ENCODE results near the gene SRGAP3. TPM values are rescaled to one million over a fixed set of nuclear protein-coding genes. Genes with fewer than 3 reads are reported as not detected.

The SRGAP3 gene
- total RNA-seq, 2 donors from 2014 or later = 5.7 to 6.1 TPM

DNA sequence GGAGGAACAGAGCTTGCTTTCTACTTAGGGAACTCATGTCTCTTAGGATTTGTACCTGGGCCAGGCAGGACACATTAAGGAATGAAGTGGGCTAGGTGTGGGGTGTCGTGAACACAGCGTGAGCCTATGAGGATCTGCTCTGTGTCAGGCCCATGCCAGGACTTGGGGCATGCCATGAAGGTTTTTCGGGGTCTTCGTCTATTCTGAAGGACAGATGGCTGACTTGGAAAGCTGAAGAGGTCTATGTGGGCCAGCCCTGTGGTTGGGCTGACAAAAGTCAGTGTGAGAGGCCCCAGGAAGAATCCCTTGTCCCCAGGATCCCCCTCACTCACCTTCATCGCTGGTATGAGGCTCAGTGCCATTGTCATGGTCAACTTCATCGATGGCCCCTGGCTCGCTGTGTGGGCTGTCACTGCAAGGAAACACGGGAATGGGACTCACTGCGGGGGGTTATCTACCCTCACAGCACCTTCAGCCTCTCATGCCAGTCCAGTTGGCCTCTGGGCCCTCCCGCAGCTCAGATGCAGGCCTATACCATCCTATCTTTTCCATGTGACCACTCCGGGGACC is 239.4 kb downstream of the SRGAP3 start:
- no peaks in the 10 kb centered on the region for H3K36me3 ChIP-seq
- intact Hi-C loops (cut with DNase I) = no loop called here

DNA sequence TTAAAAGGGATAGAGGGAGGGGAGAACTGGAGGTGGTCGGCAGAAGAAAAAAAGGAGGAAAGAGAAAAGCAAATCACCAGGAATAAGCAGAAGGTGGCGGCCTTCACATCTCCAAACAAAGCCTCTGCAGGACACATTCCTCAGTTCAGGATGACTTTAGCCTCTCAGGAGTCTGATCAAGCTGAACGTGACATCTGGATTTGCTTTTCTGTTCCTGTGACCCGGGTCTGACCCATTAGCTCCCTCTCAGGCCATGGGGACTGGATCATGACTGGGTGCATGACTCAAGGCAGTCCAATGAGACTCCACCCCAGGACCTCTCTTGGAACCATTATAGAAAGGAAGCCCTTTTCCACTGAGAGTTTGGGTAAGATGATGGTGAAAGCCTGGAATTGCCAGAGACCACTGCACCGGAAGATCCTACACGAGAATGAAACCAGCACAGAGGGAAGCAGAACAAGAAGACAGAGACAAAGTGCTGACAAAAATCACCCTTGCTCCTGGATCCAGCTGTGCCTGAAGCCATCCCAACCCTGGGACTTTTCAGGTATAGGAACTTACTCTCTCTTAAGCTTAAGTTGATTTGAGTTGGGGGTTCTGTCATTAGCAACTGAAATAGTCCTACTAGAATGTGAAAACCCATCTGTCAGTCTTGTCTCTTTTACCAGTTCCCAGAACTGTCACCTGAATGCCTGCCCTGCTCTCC is 240.7 kb downstream of the SRGAP3 start:
- H3K4me3 ChIP-seq = no peak overlapping the region
- no peaks in the 10 kb centered on the region for H3K9me3 ChIP-seq
- TF ChIP-seq, protein P1, sequence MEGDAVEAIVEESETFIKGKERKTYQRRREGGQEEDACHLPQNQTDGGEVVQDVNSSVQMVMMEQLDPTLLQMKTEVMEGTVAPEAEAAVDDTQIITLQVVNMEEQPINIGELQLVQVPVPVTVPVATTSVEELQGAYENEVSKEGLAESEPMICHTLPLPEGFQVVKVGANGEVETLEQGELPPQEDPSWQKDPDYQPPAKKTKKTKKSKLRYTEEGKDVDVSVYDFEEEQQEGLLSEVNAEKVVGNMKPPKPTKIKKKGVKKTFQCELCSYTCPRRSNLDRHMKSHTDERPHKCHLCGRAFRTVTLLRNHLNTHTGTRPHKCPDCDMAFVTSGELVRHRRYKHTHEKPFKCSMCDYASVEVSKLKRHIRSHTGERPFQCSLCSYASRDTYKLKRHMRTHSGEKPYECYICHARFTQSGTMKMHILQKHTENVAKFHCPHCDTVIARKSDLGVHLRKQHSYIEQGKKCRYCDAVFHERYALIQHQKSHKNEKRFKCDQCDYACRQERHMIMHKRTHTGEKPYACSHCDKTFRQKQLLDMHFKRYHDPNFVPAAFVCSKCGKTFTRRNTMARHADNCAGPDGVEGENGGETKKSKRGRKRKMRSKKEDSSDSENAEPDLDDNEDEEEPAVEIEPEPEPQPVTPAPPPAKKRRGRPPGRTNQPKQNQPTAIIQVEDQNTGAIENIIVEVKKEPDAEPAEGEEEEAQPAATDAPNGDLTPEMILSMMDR (IDR thresholded peaks at IDR 0.05) = no peak
- no peak overlapping the region for H3K27ac ChIP-seq
- H3K27me3 ChIP-seq = no peaks in the 10 kb centered on the region
- H3K9ac ChIP-seq (ENCODE audit: low read depth in 2 of 2, low read length in 2 of 2) = no peak overlapping the region
- intact Hi-C loops (cut with DNase I) = no loop called here
- no peaks in the 10 kb centered on the region for H3K4me1 ChIP-seq
- no peak for DNase-seq
- no peaks in the 10 kb centered on the region for H3K36me3 ChIP-seq

More for the DNA sequence above, 239.4 kb downstream of the SRGAP3 start:
- H3K4me1 ChIP-seq = no peaks in the 10 kb centered on the region
- no peak for DNase-seq
- no peaks in the 10 kb centered on the region for H3K9me3 ChIP-seq
- H3K27ac ChIP-seq = no peak overlapping the region
- H3K9ac ChIP-seq (ENCODE audit: low read depth in 2 of 2, low read length in 2 of 2) = no peak overlapping the region
- TF ChIP-seq, protein P1 (IDR thresholded peaks at IDR 0.05) = no peak
- no peak overlapping the region for H3K4me3 ChIP-seq
- H3K27me3 ChIP-seq = no peaks in the 10 kb centered on the region

- H3K27ac ChIP-seq = no peak overlapping the region
- DNase-seq = no peak
- no peaks in the 10 kb centered on the region for H3K4me1 ChIP-seq
- no peaks in the 10 kb centered on the region for H3K9me3 ChIP-seq
- no peaks in the 10 kb centered on the region for H3K36me3 ChIP-seq
- TF ChIP-seq, protein P1 (IDR thresholded peaks at IDR 0.05) = no peak
- intact Hi-C loops (cut with DNase I) = no loop called here
- H3K27me3 ChIP-seq = no peaks in the 10 kb centered on the region
- H3K9ac ChIP-seq (ENCODE audit: low read depth in 2 of 2, low read length in 2 of 2) = no peak overlapping the region
- no peak overlapping the region for H3K4me3 ChIP-seq
These were observed 241.5 kb downstream of the SRGAP3 start for GRCh38 chr3:9007928-9008327.

DNA sequence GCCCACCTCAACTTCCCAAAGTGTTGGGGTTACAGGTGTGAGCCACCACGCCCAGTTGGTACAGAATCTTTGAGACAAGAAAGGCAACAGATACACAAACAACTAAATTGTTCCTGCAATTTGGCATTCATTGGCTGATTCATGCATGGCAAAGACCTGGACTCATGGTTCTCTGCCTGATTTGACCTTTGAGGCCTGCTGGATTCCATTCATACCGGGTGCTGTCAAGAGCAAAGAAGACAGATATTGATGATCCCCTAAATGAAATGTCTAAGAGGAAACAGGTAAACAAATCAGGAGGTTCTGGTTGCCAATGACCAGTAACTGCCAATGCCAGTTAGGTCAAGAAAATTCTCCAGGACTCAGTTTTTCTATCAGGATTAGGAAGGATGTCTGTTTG is 242.2 kb downstream of the SRGAP3 start:
- Histone ChIP-seq H3K4me1 (no peaks in the 10 kb centered on the region), H3K36me3 (no peaks in the 10 kb centered on the region), H3K27ac (no peak overlapping the region), H3K9me3 (no peaks in the 10 kb centered on the region), H3K4me3 (no peak overlapping the region), H3K9ac (ENCODE audit: low read depth in 2 of 2, low read length in 2 of 2) (no peak overlapping the region), H3K27me3 (no peaks in the 10 kb centered on the region)
- no peak for DNase-seq
- TF ChIP-seq, protein P1 (IDR thresholded peaks at IDR 0.05) = no peak
- intact Hi-C loops (cut with DNase I) = no loop called here

DNA sequence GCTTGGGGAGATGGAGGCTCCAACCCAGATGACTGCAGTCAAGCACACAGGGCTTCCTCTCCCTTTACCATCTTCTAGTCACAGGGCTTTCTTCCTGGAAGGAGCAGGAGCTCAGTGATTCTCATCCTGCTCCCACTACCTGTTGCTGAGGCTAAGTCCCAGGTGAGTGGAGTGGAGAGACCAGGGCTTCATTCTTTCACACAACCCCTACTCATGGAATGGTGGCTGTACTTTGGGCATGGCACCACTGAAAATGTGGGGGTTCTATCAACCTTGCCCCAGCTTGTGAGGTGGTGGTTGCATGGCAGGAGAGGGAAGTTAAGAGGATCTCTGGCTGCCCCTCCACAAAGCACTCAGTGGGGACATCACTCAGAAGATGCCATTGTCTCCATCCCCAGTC is 249.4 kb downstream of the SRGAP3 start:
- TF ChIP-seq, protein P1 (IDR thresholded peaks at IDR 0.05) = no peak
- Histone ChIP-seq H3K4me3 (no peak overlapping the region), H3K27ac (no peak overlapping the region), H3K36me3 (no peaks in the 10 kb centered on the region), H3K27me3 (no peaks in the 10 kb centered on the region), H3K4me1 (no peaks in the 10 kb centered on the region), H3K9ac (ENCODE audit: low read depth in 2 of 2, low read length in 2 of 2) (no peak overlapping the region), H3K9me3 (no peaks in the 10 kb centered on the region)
- no peak for DNase-seq
- intact Hi-C loops (cut with DNase I) = no loop called here

Data from colonic mucosa (tissue), 4 donors.